OCI-LY1 (cell line): ENCODE results near the gene TMED4.

ENCODE experiments used
- H2AFZ ChIP-seq: fragments of 200-600 bp; sonication (generic), shearing (Covaris generic); 2 replicates; pipeline ENCODE4 v1.6.0; 2014; ENCODE audit warnings: antibody characterized with exemption, mild to moderate bottlenecking, low read length
- H3F3A ChIP-seq: fragments of 200-600 bp; sonication (generic), shearing (Covaris generic); 2 replicates; pipeline ENCODE4 v1.6.0; 2014; ENCODE audit warnings: mild to moderate bottlenecking, antibody characterized with exemption, low read length, moderate library complexity; ENCODE audit not compliant: insufficient read depth
- H3K27ac ChIP-seq: fragments of 200-600 bp; sonication (generic); 2 replicates; pipeline ENCODE4 v1.5.1; 2014; ENCODE audit warnings: low read length, mixed run types, mild to moderate bottlenecking, low read depth; ENCODE audit not compliant: poor library complexity, severe bottlenecking
- H3K27me3 ChIP-seq: fragments of 200-600 bp; sonication (generic); 2 replicates; pipeline ENCODE4 v1.6.0; 2014; ENCODE audit warnings: antibody characterized with exemption, mild to moderate bottlenecking, low read length, moderate library complexity; ENCODE audit not compliant: insufficient read depth
- H3K36me3 ChIP-seq: fragments of 200-600 bp; sonication (generic); 2 replicates; pipeline ENCODE4 v1.6.1; 2014; ENCODE audit warnings: mild to moderate bottlenecking, antibody characterized with exemption, low read length, moderate library complexity, mixed read lengths; ENCODE audit not compliant: insufficient read depth
- H3K4me1 ChIP-seq: fragments of 200-600 bp; sonication (generic); 2 replicates; pipeline ENCODE4 v1.5.1; 2014; ENCODE audit warnings: mild to moderate bottlenecking, low read length, moderate library complexity; ENCODE audit not compliant: insufficient read depth, severe bottlenecking
- H3K4me2 ChIP-seq: fragments of 200-600 bp; sonication (generic), shearing (Covaris generic); 2 replicates; pipeline ENCODE4 v1.6.1; 2014; ENCODE audit warnings: low read length
- H3K4me3 ChIP-seq: fragments of 200-600 bp; sonication (generic); 2 replicates; pipeline ENCODE4 v1.5.1; 2014; ENCODE audit warnings: low read length, low read depth, mild to moderate bottlenecking, mixed read lengths; ENCODE audit not compliant: poor library complexity, severe bottlenecking
- H3K79me2 ChIP-seq: fragments of 200-600 bp; shearing (Covaris generic); 2 replicates; pipeline ENCODE4 v1.6.1; 2016; ENCODE audit warnings: mixed run types, low read length, mixed read lengths; ENCODE audit not compliant: insufficient read depth
- H3K9ac ChIP-seq: fragments of 200-600 bp; sonication (generic), shearing (Covaris generic); 2 replicates; pipeline ENCODE4 v1.6.1; 2014; ENCODE audit warnings: mild to moderate bottlenecking, low read length, mixed read lengths
- H3K9me2 ChIP-seq: fragments of 200-600 bp; sonication (generic), shearing (Covaris generic); 2 replicates; pipeline ENCODE4 v1.6.1; 2014; ENCODE audit warnings: low read depth, mild to moderate bottlenecking, low read length, mixed read lengths
- H3K9me3 ChIP-seq: fragments of 200-600 bp; shearing (Covaris generic); 2 replicates; pipeline ENCODE4 v1.6.1; 2014; ENCODE audit warnings: low read length, mixed read lengths
- H4K20me1 ChIP-seq: fragments of 200-600 bp; sonication (generic), shearing (Covaris generic); 2 replicates; pipeline ENCODE4 v1.6.0; 2016; ENCODE audit warnings: mild to moderate bottlenecking, low read length; ENCODE audit not compliant: insufficient read depth
- CTCF ChIP-seq: fragments of 200-600 bp; sonication (generic), shearing (Covaris generic); IDR thresholded peaks from 2 replicates; pipeline ENCODE4 v1.5.1; 2017; ENCODE audit warnings: mild to moderate bottlenecking, antibody characterized with exemption, low read length, moderate library complexity, mixed read lengths
- EZH2 ChIP-seq: fragments of 200-600 bp; sonication (generic), shearing (Covaris generic); IDR thresholded peaks from 2 replicates; pipeline ENCODE4 v1.8.0; 2017; ENCODE audit warnings: borderline replicate concordance, mixed run types, mild to moderate bottlenecking, antibody characterized with exemption, low read length, moderate library complexity, mixed read lengths

Gene TMED4

GRCh38 chr7:44530990-44531389 is 51.0 kb downstream of the TMED4 start:
- H4K20me1 ChIP-seq, result no peaks in the 10 kb centered on the region
- no peak overlapping the region for H3K4me2 ChIP-seq
- TF ChIP-seq CTCF (no peak), EZH2 (no peak)
- no peaks in the 10 kb centered on the region; the same call in 1 of the 2 replicates for H3K27me3 ChIP-seq
- H3K9me2 ChIP-seq, result no peaks in the 10 kb centered on the region
- H3K9ac ChIP-seq, result no peak overlapping the region
- no peak overlapping the region for H3K27ac ChIP-seq
- H3K4me1 ChIP-seq, result no peaks in the 10 kb centered on the region
- no peak overlapping the region for H2AFZ ChIP-seq
- no peak overlapping the region for H3K4me3 ChIP-seq
- no peaks in the 10 kb centered on the region for H3K36me3 ChIP-seq
- H3K79me2 ChIP-seq, result no peaks in the 10 kb centered on the region
- H3K9me3 ChIP-seq, result no peaks in the 10 kb centered on the region
- no peaks in the 10 kb centered on the region for H3F3A ChIP-seq
